Renal cortex interstitium (tissue), 11 donors: ENCODE results near the gene TNNT2. TPM values are rescaled to one million over a fixed set of nuclear protein-coding genes. Genes with fewer than 3 reads are reported as not detected.

Source experiments
- DNase-seq, 11 donors: peaks; one replicate each; pipeline ENCODE4 v3.0.0-alpha.2; 2013; ENCODE audit warnings: low read depth in 9 of 11, low spot score in 4 of 11; ENCODE audit errors: extremely low read depth in 1 of 11
- polyA plus RNA-seq, 3 donors: library from polyadenylated mRNA; unstranded; fragments of 120-200 nt; gene quantifications; one replicate each; pipeline ENCODE4 v1.2.1, GENCODE V29; 2013; ENCODE audit not compliant: insufficient read length in 3 of 3

The TNNT2 gene
- polyA plus RNA-seq, 3 donors: 56.2 to 62.7 (median 59.5) TPM

DNA sequence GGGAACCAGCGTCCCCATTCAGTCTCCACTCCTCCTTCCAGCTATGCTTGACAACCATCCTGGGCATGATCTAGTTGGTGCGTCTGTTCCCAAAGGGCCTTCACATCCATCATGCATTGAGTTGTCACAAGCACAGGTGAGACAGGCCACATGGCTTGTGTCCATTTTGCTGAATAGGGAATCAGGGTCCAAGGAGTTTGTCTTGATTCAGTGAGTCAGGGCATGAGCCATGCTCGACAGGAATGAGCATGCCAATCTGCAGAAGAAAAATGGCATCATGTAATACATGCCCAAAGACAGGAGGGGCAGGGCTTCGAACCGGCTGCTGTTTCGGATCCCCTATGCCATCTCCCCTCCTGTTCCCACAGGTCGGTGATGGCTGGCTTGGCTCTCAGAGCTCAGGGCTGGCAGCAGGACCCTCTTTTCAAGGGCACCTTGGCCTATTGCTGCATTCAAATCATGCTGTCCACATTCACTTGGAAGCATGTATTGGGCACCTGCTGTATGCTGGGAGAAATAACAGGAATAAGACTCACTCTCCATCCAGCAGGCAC lies 49.7 kb downstream of the TNNT2 start:
- DNase-seq: no peak

DNA sequence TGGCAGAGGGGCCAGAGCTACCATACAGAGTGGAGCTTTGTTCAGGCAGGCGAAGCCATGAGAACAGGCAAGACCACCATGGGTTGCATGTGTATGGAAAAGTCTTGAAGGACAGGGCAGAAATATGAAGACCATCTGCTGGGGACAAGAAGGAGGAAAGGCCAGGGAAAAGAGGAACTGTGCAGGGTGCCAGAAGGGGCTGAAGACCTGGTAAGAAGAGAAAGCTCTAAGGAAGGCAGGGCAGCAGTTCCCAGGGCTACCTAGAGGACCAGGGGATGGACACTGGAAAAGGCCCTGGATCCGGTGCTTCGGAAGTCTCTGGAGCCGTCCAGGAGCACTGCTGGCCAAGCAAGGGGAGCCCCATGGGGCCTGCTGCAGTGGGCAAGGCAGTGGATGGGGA lies 50.8 kb downstream of the TNNT2 start:
- DNase-seq: no peak

DNA sequence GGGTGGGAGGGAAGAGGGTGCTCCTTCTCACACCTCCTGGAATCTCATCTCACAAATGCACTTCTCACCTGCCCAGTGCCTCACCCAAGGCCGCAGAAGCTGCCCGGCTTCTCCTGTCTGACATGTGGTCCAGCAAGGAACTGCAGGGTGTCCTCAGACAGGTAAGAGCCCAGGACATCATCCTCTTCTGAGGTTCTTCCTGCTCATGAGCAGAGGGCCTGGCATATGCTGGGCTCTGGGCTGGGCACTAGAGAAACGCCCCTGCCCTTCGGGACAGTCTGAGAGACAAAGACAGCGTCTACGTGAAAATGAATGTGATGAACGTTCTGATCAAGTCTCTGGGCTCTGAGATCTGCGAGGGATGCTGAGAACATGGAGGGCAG lies 51.8 kb downstream of the TNNT2 start:
- DNase-seq: no peak

DNA sequence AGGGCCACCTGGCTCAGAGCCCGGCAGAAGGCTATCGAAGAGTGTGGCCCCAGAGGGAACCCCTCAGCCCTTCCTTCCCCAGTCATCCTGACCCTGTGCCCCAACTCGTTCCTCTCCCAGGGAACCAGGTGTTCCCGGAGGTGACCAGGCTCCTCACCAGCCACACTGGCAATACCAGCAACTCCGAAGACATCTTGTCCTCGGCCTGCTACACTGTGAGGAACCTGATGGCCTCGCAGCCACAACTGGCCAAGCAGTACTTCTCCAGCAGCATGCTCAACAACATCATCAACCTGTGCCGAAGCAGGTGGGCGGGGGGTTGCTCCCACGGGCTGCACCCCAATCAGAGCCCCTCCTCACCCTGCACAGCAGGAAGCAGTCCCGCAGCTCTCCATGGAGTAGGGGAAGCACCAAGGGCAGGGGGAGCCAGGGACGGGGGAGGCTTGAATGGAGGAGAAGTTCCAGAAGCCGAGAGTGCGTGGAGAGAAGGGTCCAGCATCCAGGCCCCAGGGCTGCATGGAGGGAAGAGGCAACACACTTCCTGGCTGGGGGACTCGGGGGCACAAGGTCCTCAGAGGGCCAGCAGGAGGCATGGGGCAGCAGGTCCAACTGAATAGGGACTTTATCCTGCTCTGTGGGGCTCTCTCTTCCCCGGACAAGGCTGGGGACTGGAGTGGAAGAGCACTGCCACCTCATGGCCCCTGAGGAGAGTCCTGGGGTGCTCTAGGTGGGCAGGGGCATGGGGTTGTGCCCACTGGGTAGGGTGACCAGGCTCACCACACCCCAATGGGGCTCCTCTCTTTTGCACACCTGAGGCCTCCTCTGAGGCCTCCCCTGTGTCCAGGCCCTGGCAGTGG lies 52.4 kb downstream of the TNNT2 start:
- DNase-seq: no peak

DNA sequence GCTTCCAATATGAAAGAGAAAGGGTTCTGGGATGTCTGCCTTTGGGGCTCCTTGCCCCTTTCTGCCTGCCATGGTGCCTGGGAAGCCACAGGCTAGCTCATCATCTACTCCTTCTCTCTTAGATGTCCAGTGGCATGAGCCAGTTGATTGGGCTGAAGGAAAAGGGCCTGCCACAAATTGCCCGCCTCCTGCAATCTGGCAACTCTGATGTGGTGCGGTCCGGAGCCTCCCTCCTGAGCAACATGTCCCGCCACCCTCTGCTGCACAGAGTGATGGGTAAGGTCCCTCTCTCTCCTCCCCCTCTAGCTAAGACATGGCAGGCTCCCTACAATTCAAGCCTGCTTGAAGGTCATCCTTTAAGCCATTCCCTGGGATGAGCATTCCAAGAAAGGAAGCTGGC lies 53.2 kb downstream of the TNNT2 start:
- no peak for DNase-seq

DNA sequence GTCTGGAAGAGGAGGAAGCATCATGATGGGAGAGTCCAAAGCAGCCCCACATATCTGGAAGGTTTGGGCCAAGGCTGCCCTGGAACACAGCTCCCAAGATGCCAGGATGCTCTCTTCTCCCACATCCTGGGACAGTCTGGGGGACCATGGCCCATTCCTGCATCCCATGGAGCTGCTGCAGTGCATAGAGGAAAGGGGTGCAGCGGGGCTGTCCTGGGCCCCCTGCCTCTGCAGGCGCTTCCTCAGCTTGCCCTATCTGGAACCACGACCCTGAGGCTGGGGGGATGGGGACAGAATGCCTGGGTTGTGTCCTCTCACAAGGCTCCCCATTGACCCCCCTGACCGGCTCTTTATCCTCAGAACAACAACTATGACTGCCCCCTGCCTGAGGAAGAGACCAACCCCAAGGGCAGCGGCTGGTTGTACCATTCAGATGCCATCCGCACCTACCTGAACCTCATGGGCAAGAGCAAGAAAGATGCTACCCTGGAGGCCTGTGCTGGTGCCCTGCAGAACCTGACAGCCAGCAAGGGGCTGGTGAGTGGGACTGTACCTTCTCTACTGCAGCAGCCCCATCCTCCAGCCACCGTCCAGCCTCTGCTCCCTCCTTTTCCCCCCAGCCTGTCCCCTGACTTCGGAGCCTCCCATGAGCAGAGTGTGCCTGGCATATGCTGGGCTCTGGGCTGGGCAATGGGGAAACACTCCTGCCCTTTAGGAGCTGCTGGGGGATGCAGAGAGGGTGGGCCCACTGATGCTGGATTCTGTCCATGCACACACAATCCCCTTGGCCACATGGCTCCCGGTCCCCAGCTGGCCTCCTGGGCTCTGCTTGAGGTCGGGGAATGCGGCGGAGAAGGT lies 54.6 kb downstream of the TNNT2 start:
- DNase-seq: no peak

DNA sequence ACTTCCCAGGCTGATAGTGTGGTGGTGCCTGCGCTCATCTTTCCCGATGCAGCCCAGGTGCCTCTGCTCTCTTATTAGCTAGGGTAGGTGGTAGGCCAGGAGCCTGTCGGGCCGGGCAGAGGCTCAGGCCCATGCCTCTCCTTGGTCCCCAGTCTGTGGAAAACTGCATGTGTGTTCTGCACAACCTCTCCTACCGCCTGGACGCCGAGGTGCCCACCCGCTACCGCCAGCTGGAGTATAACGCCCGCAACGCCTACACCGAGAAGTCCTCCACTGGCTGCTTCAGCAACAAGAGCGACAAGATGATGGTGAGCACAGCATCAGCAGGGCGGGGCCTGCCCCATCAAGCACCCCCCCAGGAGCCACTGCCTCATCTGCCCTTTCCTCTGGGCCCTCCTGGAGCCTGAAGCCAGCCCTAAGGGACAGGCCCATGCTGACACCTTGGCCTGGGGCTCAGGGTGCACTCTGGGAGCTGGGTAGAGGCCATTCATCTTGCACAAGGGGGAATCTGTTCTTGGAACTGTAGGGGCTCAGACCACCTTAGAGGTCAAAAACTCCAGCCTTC lies 55.6 kb downstream of the TNNT2 start:
- DNase-seq: no peak

DNA sequence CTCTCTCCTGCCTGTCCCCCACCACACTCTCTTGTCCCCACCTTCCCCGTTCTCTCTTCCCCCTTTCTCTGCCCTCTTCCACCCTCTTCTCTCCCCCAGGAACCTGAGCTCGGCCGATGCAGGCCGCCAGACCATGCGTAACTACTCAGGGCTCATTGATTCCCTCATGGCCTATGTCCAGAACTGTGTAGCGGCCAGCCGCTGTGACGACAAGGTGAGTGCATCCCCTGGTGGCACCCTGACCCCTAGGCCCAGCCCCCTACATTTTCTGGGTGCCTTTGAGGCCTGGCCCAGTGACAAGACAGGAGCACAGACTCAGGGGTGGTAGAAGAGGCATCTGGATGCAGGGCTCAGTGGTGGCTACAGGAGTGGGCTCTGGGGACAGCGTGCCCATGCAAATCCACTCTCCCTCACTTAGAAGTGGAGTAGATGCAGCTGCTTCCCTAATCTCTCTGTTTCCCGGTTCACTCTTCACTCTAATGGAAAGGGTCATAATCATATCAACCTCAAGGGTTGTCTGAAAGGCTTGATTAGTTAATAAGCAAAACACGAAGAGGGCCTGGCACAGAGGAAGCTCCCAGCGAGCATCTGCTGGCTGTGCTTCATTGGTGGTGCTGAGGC lies 57.2 kb downstream of the TNNT2 start:
- DNase-seq: no peak

DNA sequence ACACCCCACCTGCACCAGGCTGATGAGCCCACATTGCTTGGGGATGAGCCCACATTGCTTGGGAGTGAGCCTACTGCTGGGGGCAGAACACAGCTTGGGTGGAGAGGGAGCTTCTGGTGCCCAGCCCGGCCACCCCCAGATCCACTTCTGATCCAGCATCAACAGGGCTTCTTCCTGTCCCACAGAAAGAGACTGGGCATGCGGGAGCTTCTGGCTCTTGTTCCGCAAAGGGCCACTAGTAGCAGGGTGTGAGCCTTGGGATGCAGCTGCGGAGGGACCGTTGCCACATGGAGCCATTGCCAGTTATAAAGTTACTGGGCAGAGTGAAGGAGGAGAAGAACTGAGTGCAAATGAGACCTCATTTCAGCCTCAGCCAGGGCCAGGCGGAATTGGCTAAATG lies 57.8 kb downstream of the TNNT2 start:
- DNase-seq: no peak

DNA sequence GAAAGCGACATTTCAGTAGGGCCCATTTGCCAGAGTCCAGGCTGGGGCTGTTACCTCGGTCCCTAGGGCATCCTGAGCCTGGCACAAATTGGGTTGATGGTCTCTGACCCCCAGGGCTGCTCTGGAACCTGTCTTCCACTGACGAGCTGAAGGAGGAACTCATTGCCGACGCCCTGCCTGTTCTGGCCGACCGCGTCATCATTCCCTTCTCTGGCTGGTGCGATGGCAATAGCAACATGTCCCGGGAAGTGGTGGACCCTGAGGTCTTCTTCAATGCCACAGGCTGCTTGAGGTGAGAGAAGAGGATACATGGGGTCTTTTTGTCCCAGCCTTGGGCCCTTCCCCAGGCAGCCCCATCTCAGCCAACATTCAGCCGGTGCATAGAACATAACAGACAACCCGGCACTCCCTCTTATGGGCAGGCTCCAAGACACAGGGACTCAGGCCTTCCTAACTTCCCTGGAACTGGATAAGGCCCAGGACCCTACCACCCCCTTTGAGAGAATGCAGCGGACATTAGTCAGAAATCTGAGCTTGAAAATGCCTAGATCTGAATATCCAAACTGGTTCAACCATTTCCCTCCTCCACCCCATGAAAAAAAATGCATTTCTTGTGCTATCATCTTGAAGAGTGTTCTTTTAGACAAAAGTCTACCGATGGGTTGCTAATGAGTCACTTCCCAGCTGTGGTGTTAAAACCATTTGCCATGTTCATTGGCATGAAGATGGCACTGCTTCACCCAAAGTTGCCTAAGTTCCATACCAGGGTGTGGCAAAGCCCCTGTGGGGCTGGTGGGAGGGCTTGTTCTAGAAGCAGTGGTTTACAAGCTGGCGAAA lies 58.8 kb downstream of the TNNT2 start:
- DNase-seq: no peak

DNA sequence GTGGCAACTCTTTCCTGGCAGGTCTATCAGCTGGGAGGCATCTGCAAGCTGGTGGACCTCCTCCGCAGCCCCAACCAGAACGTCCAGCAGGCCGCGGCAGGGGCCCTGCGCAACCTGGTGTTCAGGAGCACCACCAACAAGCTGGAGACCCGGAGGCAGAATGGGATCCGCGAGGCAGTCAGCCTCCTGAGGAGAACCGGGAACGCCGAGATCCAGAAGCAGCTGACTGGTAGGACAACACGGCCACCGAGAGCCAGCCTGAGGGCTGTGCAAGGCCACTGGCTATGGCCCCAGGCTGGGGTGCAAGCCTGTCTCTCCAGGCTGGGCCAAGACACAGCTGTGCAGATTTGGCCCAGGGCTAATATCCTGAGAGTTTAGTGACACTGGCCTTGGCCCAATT lies 59.9 kb downstream of the TNNT2 start:
- DNase-seq: no peak

DNA sequence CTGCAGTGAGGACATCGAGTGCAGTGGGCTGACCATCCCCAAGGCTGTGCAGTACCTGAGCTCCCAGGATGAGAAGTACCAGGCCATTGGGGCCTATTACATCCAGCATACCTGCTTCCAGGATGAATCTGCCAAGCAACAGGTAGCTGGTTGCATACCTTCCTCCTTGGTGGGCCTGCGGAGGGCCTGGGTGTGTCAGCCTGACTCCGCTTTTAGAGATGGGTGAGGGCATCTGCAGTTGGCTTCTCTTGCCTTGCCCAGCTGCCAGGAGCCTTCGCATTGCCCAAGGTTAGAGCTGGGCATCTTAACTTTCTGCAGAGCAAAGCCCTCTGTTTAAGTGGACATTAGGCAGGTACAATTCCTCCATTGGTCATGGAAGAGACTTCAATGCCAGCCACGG lies 60.9 kb downstream of the TNNT2 start:
- no peak for DNase-seq

DNA sequence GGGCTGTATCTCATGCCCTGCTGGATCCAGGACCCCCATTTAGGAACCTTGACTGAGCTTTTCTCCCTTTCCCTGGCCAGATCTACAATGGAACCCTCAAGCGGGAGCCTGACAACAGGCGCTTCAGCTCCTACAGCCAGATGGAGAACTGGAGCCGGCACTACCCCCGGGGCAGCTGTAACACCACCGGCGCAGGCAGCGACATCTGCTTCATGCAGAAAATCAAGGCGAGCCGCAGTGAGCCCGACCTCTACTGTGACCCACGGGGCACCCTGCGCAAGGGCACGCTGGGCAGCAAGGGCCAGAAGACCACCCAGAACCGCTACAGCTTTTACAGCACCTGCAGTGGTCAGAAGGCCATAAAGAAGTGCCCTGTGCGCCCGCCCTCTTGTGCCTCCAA lies 64.4 kb downstream of the TNNT2 start:
- no peak for DNase-seq

DNA sequence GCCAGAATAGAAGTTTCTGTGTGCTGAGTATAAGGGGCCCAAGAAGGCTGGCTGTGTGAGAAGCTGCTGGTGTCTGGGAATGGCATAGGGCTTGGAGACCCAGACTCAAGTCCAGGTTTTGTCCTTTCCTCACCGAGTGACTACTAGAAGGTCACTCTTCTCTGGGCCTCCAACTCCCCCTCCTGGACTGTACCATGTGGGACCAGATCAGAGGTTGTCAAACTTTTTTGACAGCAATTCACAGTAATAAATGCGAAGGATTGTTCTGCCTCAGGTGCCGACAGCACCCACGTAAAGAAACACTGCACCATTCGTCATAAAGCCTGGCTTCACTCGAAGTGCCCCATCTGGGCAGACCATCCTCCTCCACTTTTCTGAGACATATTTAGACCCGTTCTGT lies 65.2 kb downstream of the TNNT2 start:
- no peak for DNase-seq

DNA sequence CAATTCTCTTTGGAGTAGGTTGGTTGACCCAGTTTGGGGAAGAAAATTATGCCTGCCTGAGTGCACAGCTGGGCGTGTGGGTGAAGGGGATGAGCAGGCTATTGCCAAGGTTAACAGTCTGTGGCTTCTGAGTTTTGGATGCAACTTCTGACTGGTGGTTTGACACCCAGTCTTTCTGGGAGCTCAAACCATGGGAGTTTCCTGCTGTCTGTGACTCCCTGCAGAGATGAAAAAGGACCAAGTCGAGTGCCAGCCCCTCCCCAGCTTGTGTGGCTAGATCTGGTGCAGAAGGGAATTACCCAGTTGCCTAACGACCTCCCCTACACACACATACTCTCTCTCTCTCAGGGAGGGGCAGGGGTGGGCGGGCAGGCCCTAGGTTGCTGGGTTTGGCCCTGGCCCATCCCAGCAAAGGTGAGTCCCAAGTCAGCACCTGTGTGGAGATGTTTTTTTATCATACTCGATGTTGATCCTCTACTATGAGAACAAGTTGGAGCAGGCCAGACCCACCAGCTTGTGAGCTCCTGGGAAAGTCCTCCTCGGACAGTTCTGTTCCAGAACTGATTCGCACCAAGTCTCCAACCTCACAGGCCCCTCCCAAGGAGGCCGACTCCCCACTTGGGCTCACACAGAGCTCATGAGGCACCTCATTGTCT lies 66.0 kb downstream of the TNNT2 start:
- no peak for DNase-seq

DNA sequence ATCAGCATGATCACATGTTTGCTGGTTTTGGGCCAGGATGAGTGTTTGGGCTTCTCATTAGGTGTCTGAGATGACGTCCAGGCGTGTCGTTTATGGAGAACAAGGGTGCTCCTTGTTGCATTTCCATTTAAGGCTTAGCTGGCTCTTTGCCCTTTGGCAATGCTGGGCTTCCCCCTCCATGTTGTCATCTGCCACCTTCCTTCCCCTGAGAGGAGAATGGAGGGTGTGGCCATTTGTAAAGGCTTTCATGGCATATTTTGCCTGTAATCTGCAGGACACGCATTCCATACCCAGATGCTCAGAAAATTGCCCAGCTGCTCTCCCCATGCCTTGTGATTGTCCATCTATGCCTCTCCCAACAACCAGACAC lies 66.5 kb downstream of the TNNT2 start:
- DNase-seq: no peak

DNA sequence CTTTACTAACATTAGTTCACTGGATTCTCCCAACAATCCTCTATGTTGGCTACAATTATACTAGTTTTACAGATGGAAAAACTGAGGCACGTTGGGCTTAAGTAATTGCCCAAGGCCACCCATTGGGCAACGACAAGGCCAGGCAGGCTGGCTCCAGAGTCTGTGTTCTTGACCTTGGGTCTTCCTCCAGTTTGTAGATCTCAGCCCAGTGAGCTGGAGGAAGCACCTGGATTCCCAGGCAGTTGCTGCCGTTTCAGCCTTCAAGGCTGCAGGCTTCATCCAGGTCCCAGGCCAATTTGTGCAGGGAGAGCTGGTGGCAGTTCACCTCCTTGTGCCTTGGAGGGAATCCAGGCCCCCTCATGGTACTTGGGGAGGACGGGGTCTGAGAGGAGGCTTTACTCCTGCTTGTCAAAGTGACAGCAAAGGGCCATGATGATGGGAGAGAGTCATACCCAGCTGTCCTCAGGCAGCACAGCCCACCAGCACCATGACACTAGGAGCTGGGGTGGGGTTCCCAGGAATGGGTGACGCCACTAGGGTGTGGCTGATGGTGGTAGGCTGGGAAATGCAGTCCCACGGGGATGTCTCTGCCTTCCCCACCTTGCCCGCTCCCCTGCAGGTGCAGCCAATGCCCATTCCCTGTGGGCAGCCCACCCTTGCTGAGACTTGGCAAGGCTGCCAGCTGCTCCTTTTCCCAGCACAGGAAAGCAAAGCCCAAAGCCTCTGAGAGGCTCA lies 67.1 kb downstream of the TNNT2 start:
- DNase-seq: no peak
